Caco-2 (cell line): ENCODE data around the gene VOPP1. TPM values are rescaled to one million over a fixed set of nuclear protein-coding genes. Genes with fewer than 3 reads are reported as not detected.

Experiments used
- BruUV-seq: library from RNA; stranded (reverse); fragments of 400-500 nt; replicated peaks from 2 replicates; lab custom pipeline; 2021; lab: Mats Ljungman, UMichigan
- CTCF ChIA-PET: fragments of 300-600 bp; sonication (Branson Sonifier 250); formaldehyde crosslinking; loops from one replicate; lab custom pipeline; 2022; ENCODE audit warnings: antibody characterized with exemption; lab: Charles Lee
- POLR2A ChIA-PET: fragments of 300-600 bp; sonication (Branson Sonifier 250); formaldehyde crosslinking; loops from one replicate; lab custom pipeline; 2022; ENCODE audit warnings: antibody characterized with exemption; lab: Charles Lee
- DNase-seq, 2 experiments: peaks; one replicate each; pipeline versions ENCODE4 v3.0.0 to v3.0.0-alpha.2; 2020 to 2022
- H3K27me3 ChIP-seq: replicated peaks from 2 replicates; pipeline ENCODE4 v1.6.0; 2011; ENCODE audit warnings: low read length; ENCODE audit not compliant: control insufficient read depth, insufficient read depth
- H3K36me3 ChIP-seq: 2 replicates; pipeline ENCODE4 v1.5.1; 2011; ENCODE audit warnings: low read length; ENCODE audit not compliant: control insufficient read depth, insufficient read depth
- H3K4me1 ChIP-seq: fragments of 250-450 bp; sonication (Bioruptor Pico); 2 replicates; pipeline ENCODE4 v1.5.1; 2020; ENCODE audit warnings: mild to moderate bottlenecking
- H3K4me3 ChIP-seq: 2 replicates; pipeline ENCODE4 v1.5.1; 2011; ENCODE audit warnings: low read depth, mild to moderate bottlenecking, control low read depth, low read length
- H3K9me3 ChIP-seq: fragments of 250-450 bp; sonication (Bioruptor Pico); 2 replicates; pipeline ENCODE4 v1.5.1; 2020; ENCODE audit warnings: mild to moderate bottlenecking, moderate library complexity
- H3K27ac Mint-ChIP-seq: one replicate; pipeline ENCODE4 v1.8.0; 2022; ENCODE audit warnings: mixed read lengths; ENCODE audit not compliant: unreplicated experiment
- H3K27me3 Mint-ChIP-seq: one replicate; pipeline ENCODE4 v1.8.0; 2022; ENCODE audit warnings: mixed read lengths; ENCODE audit not compliant: insufficient read depth, unreplicated experiment
- H3K36me3 Mint-ChIP-seq: one replicate; pipeline ENCODE4 v1.8.0; 2022; ENCODE audit warnings: mild to moderate bottlenecking, mixed read lengths; ENCODE audit not compliant: insufficient read depth, unreplicated experiment
- H3K4me1 Mint-ChIP-seq: one replicate; pipeline ENCODE4 v1.8.0; 2022; ENCODE audit warnings: low read depth, mixed read lengths; ENCODE audit not compliant: unreplicated experiment
- H3K4me3 Mint-ChIP-seq: one replicate; pipeline ENCODE4 v1.8.0; 2022; ENCODE audit warnings: mild to moderate bottlenecking, moderate library complexity, mixed read lengths; ENCODE audit not compliant: unreplicated experiment
- H3K9me3 Mint-ChIP-seq: one replicate; pipeline ENCODE4 v1.8.0; 2022; ENCODE audit warnings: mixed read lengths; ENCODE audit not compliant: unreplicated experiment
- CTCF ChIP-seq, 2 experiments: fragments of 200-600 bp in 1 of 2; IDR thresholded peaks; 1 replicate in 1 of 2; 2 replicates in 1 of 2; pipeline versions ENCODE4 v1.5.1 to v1.8.0; 2011 to 2022; ENCODE audit warnings: antibody characterized with exemption in 1 of 2, control low read depth in 1 of 2, inconsistent platforms in 1 of 2, low read depth in 1 of 2, low read length in 1 of 2, mild to moderate bottlenecking in 1 of 2, moderate library complexity in 1 of 2; ENCODE audit not compliant: insufficient read depth in 1 of 2, severe bottlenecking in 1 of 2, unreplicated experiment in 1 of 2
- intact Hi-C: fragments of 100-400 bp; cut with micrococcal nuclease; formaldehyde crosslinking; loops from one replicate; pipeline ENCODE4 v1.10.0; 2022; ENCODE audit not compliant: unreplicated experiment
- total RNA-seq: library from RNA; stranded (reverse); gene quantifications from 2 replicates; pipeline ENCODE4 v1.2.3, GENCODE V29; 2022

Gene VOPP1
- total RNA-seq, 1 experiment from 2014 or later, result 46.8 TPM

GRCh38 chr7:55449205-55449991 lies 122.9 kb downstream of the VOPP1 start:
- Mint-ChIP-seq H3K36me3 (no peaks in the 10 kb centered on the region), H3K9me3 (no peaks in the 10 kb centered on the region), H3K4me1 (no peaks in the 10 kb centered on the region), H3K27ac (no peak overlapping the region), H3K4me3 (no peak overlapping the region), H3K27me3 (no peaks in the 10 kb centered on the region)
- no peak for DNase-seq
- Histone ChIP-seq H3K36me3 (no peaks in the 10 kb centered on the region), H3K27me3 (no peaks in the 10 kb centered on the region), H3K4me1 (no peaks in the 10 kb centered on the region), H3K9me3 (no peaks in the 10 kb centered on the region), H3K4me3 (no peak overlapping the region)
- no peak for TF ChIP-seq CTCF (IDR thresholded peaks at IDR 0.05; ENCODE audit: insufficient read depth in 1 of 2, low read depth in 1 of 2, low read length in 1 of 2, severe bottlenecking in 1 of 2, unreplicated experiment in 1 of 2)
- POLR2A ChIA-PET, result no interaction called here
- intact Hi-C loops, result no loop called here
- CTCF ChIA-PET, result no interaction called here
- no TSS peak for BruUV-seq

GRCh38 chr7:55448526-55448925 lies 123.8 kb downstream of the VOPP1 start:
- Histone ChIP-seq H3K27me3 (no peaks in the 10 kb centered on the region), H3K4me1 (no peaks in the 10 kb centered on the region), H3K9me3 (no peaks in the 10 kb centered on the region), H3K36me3 (no peaks in the 10 kb centered on the region), H3K4me3 (no peak overlapping the region)
- TF ChIP-seq CTCF (IDR thresholded peaks at IDR 0.05; ENCODE audit: insufficient read depth in 1 of 2, low read depth in 1 of 2, low read length in 1 of 2, severe bottlenecking in 1 of 2, unreplicated experiment in 1 of 2), result no peak
- intact Hi-C loops, result no loop called here
- DNase-seq, result no peak
- CTCF ChIA-PET, result no interaction called here
- POLR2A ChIA-PET, result no interaction called here
- H3K4me3 Mint-ChIP-seq, result no peak overlapping the region
- no peaks in the 10 kb centered on the region for H3K4me1 Mint-ChIP-seq
- no peaks in the 10 kb centered on the region for H3K36me3 Mint-ChIP-seq
- H3K27ac Mint-ChIP-seq, result no peak overlapping the region
- no TSS peak for BruUV-seq
- no peaks in the 10 kb centered on the region for H3K27me3 Mint-ChIP-seq
- no peaks in the 10 kb centered on the region for H3K9me3 Mint-ChIP-seq

GRCh38 chr7:55444786-55445185 lies 127.5 kb downstream of the VOPP1 start:
- Histone ChIP-seq H3K4me3 (no peak overlapping the region), H3K36me3 (no peaks in the 10 kb centered on the region), H3K27me3 (no peaks in the 10 kb centered on the region), H3K4me1 (no peaks in the 10 kb centered on the region), H3K9me3 (no peaks in the 10 kb centered on the region)
- ChIA-PET CTCF (no interaction called here), POLR2A (no interaction called here)
- no peak overlapping the region for H3K27ac Mint-ChIP-seq
- BruUV-seq, result no TSS peak
- H3K9me3 Mint-ChIP-seq, result no peaks in the 10 kb centered on the region
- no peak for TF ChIP-seq CTCF (IDR thresholded peaks at IDR 0.05; ENCODE audit: insufficient read depth in 1 of 2, low read depth in 1 of 2, low read length in 1 of 2, severe bottlenecking in 1 of 2, unreplicated experiment in 1 of 2)
- DNase-seq, result no peak
- H3K36me3 Mint-ChIP-seq, result no peaks in the 10 kb centered on the region
- no peak overlapping the region for H3K4me3 Mint-ChIP-seq
- no peaks in the 10 kb centered on the region for H3K27me3 Mint-ChIP-seq
- intact Hi-C loops, result no loop called here
- no peaks in the 10 kb centered on the region for H3K4me1 Mint-ChIP-seq
